Left lung (tissue), 10 donors: ENCODE data around the gene PRKCQ. TPM values are rescaled to one million over a fixed set of nuclear protein-coding genes. Genes with fewer than 3 reads are reported as not detected.
A peak's percentile ranks its signal among the peaks of the same experiment; 100 is the strongest.

Experiments used
- ATAC-seq: fragments of 200-7000 bp; cut with Tn5 transposase; one replicate; pipeline ENCODE4 v1.9.1; 2020; ENCODE audit warnings: moderate library complexity
- DNase-seq, 4 donors: peaks; one replicate each; pipeline ENCODE4 v3.0.0-alpha.2; 2013 to 2020
- H3K27ac ChIP-seq, 2 donors: fragments of 200-600 bp; sonication (generic) in 1 of 2; one replicate each; pipeline versions ENCODE4 v1.5.0 to v1.8.0; 2020 to 2021
- H3K27me3 ChIP-seq, 2 donors: fragments of 200-600 bp; sonication (generic) in 1 of 2; one replicate each; pipeline versions ENCODE4 v1.5.0 to v1.8.0; 2020 to 2021
- H3K36me3 ChIP-seq, 2 donors: fragments of 200-600 bp; sonication (generic) in 1 of 2; one replicate each; pipeline versions ENCODE4 v1.5.0 to v1.8.0; 2020 to 2021
- H3K4me1 ChIP-seq, 2 donors: fragments of 200-600 bp; one replicate each; pipeline ENCODE4 v1.8.0; 2021
- H3K4me3 ChIP-seq, 2 donors: fragments of 200-600 bp; sonication (generic) in 1 of 2; one replicate each; pipeline versions ENCODE4 v1.5.0 to v1.8.0; 2020 to 2021; ENCODE audit warnings: mild to moderate bottlenecking in 1 of 2
- H3K9me3 ChIP-seq, 2 donors: fragments of 200-600 bp; sonication (generic) in 1 of 2; one replicate each; pipeline versions ENCODE4 v1.5.0 to v1.8.0; 2020 to 2021
- CTCF ChIP-seq, 2 donors: fragments of 200-600 bp; sonication (generic) in 1 of 2; IDR thresholded peaks; one replicate each; pipeline versions ENCODE4 v1.5.0 to v1.8.0; 2021; ENCODE audit warnings: antibody characterized with exemption in 2 of 2
- intact Hi-C, 2 donors: fragments of 100-400 bp; cut with DNase I; formaldehyde crosslinking; loops; one replicate each; pipeline versions ENCODE4 v1.11.2 to v1.14.2; 2022
- polyA plus RNA-seq, 6 donors: library from polyadenylated mRNA; unstranded; fragments of 120-200 nt; gene quantifications; one replicate each; pipeline ENCODE4 v1.2.1, GENCODE V29; 2013; ENCODE audit not compliant: insufficient read length in 6 of 6
- total RNA-seq, 2 donors: library from RNA; stranded (reverse); fragmentation: NEBNext Ultra II Directional; extraction: Animal tissue kit (Norgen Biotek cat#: 25700); gene quantifications; one replicate each; pipeline ENCODE4 v1.2.1, GENCODE V29; 2021
- donor health status: DM: no; HTN: yes; CAD: no.
- donor health status: DM: no; HTN: no; CAD: no.

Gene PRKCQ
- total and polyA plus RNA-seq, 8 donors, result 5.5 to 7.3 (median 6.4) TPM

- Histone ChIP-seq H3K36me3 (no peaks in the 10 kb centered on the region), H3K4me3 (no peak overlapping the region), H3K9me3 (no peaks in the 10 kb centered on the region), H3K4me1 (no peaks in the 10 kb centered on the region), H3K27me3 (no peaks in the 10 kb centered on the region), H3K27ac (peak overlapping the region in 1 of 2 donors; percentile 2)
- DNase-seq, result no peak
- ATAC-seq, result no peak
- no peak for TF ChIP-seq CTCF (IDR thresholded peaks at IDR 0.05)
- intact Hi-C loops, result no loop called here
Measured at GRCh38 chr10:6530966-6531365, 49.1 kb downstream of the PRKCQ start.

GRCh38 chr10:6530211-6530840 lies 49.8 kb downstream of the PRKCQ start:
- no peaks in the 10 kb centered on the region for H3K36me3 ChIP-seq
- DNase-seq, result no peak

GRCh38 chr10:6528198-6528950 lies 51.7 kb downstream of the PRKCQ start:
- DNase-seq (no peak), ATAC-seq (no peak)
- no peak overlapping the region for H3K4me3 ChIP-seq
- no peaks in the 10 kb centered on the region for H3K9me3 ChIP-seq
- H3K27ac ChIP-seq, result no peak overlapping the region
- H3K36me3 ChIP-seq, result no peaks in the 10 kb centered on the region
- intact Hi-C loops, result no loop called here
- no peak for TF ChIP-seq CTCF (IDR thresholded peaks at IDR 0.05)
- H3K27me3 ChIP-seq, result no peaks in the 10 kb centered on the region
- H3K4me1 ChIP-seq, result no peaks in the 10 kb centered on the region

More at GRCh38 chr10:6530211-6530840, 49.8 kb downstream of the PRKCQ start:
- no peak for TF ChIP-seq CTCF (IDR thresholded peaks at IDR 0.05)
- Histone ChIP-seq H3K27me3 (no peaks in the 10 kb centered on the region), H3K4me3 (no peak overlapping the region), H3K27ac (peak overlapping the region in 1 of 2 donors; percentile 2), H3K4me1 (no peaks in the 10 kb centered on the region), H3K9me3 (no peaks in the 10 kb centered on the region)
- intact Hi-C loops, result no loop called here
- ATAC-seq, result no peak

- Histone ChIP-seq H3K4me1 (no peaks in the 10 kb centered on the region), H3K36me3 (no peaks in the 10 kb centered on the region), H3K9me3 (no peaks in the 10 kb centered on the region), H3K27ac (no peak overlapping the region), H3K27me3 (no peaks in the 10 kb centered on the region), H3K4me3 (no peak overlapping the region)
- ATAC-seq (no peak), DNase-seq (no peak)
- no peak for TF ChIP-seq CTCF (IDR thresholded peaks at IDR 0.05)
- intact Hi-C loops, result no loop called here
Measured at GRCh38 chr10:6525599-6526165, 54.4 kb downstream of the PRKCQ start.

- no peaks in the 10 kb centered on the region for H3K36me3 ChIP-seq
- no peaks in the 10 kb centered on the region for H3K4me1 ChIP-seq
- no peak overlapping the region for H3K27ac ChIP-seq
- intact Hi-C loops, result no loop called here
- no peak overlapping the region for H3K4me3 ChIP-seq
- TF ChIP-seq CTCF (IDR thresholded peaks at IDR 0.05), result no peak
- ATAC-seq (no peak), DNase-seq (no peak)
- no peaks in the 10 kb centered on the region for H3K27me3 ChIP-seq
- H3K9me3 ChIP-seq, result no peaks in the 10 kb centered on the region
Measured at GRCh38 chr10:6522230-6522629, 57.8 kb downstream of the PRKCQ start.
